ENCODE data around the gene KRTAP1-4. TPM values are rescaled to one million over a fixed set of nuclear protein-coding genes. Genes with fewer than 3 reads are reported as not detected.
"Not testable (repeated sequence)": the region's sequence is repeated elsewhere in the genome, so short reads cannot be mapped to it uniquely, and the experiment has no call there.

Gene KRTAP1-4
- total and polyA plus RNA-seq, 2 donors (not counting 3 experiments of a cell fraction or from before 2014, with no cell fraction given): not detected

- FAIRE-seq (no peak), DNase-seq (ENCODE audit: low read depth, low spot score) (no peak)
- Histone ChIP-seq H3K4me2 (ENCODE audit: insufficient read depth, low read length) (no peak within 1 kb of the TSS), H2AFZ (ENCODE audit: low read depth, low read length) (no peak within 1 kb of the TSS), H3K27me3 (ENCODE audit: control insufficient read depth in 2 of 2, insufficient read depth in 2 of 2, low read length in 2 of 2) (peaks cover 6 to 12% of the 10 kb centered on the region in 2 experiments), H3K36me3 (ENCODE audit: control insufficient read depth in 2 of 2, extremely low read depth in 1 of 2, insufficient read depth in 2 of 2, low read length in 2 of 2) (no peaks in the 10 kb centered on the region), H3K9ac (replicated peaks; ENCODE audit: extremely low read depth, insufficient read depth, low read length) (no peak within 1 kb of the TSS), H3K4me3 (replicated peaks in 1 of 3; ENCODE audit: insufficient read depth in 1 of 3, low read depth in 1 of 3, low read length in 3 of 3) (no peak within 1 kb of the TSS), H3K9me1 (replicated peaks; ENCODE audit: control insufficient read depth, extremely low read depth, insufficient read depth, low read length) (no peaks in the 10 kb centered on the region), H4K20me1 (replicated peaks; ENCODE audit: control insufficient read depth, extremely low read depth, insufficient read depth, low read length) (no peaks in the 10 kb centered on the region), H3K4me1 (ENCODE audit: control insufficient read depth, extremely low read depth, insufficient read depth, low read length) (no peaks in the 10 kb centered on the region), H3K9me3 (replicated peaks; ENCODE audit: control insufficient read depth, insufficient read depth, low read length) (no peaks in the 10 kb centered on the region), H3K27ac (ENCODE audit: insufficient read depth, low read depth, low read length) (no peak within 1 kb of the TSS), H3K79me2 (ENCODE audit: control insufficient read depth, insufficient read depth, low read length) (no peaks in the 10 kb centered on the region)
- no TSS peak for BruUV-seq (replicated peaks)
- ChIA-PET CTCF (interaction anchor here (1.1 kb wide), 1 partner anchor 48 kb away, joined by 3 read pairs; no protein-coding TSS in a partner anchor), POLR2A (no interaction called here)
- no peak for TF ChIP-seq FOS (IDR thresholded peaks at IDR 0.05; ENCODE audit: borderline replicate concordance, insufficient read depth, low read length)
- TF ChIP-seq POLR2A (IDR thresholded peaks at IDR 0.05; ENCODE audit: low read depth, low read length): no peak
- TF ChIP-seq GATA2 (IDR thresholded peaks at IDR 0.05; ENCODE audit: insufficient read depth, insufficient read length, low read depth, low read length): no peak
- TF ChIP-seq MYC (IDR thresholded peaks at IDR 0.05; ENCODE audit: low read depth, low read length): no peak
- dilution Hi-C loops (cut with MboI; ENCODE audit: extremely low pct_ligation_motif_present, low sequenced_read_pairs): no loop called here
- intact Hi-C loops (cut with micrococcal nuclease): no loop called here
Measured at GRCh38 chr17:41060052-41060604, 30.1 kb upstream of the KRTAP1-4 start, which contains the start of gene KRTAP2-3. Gene KRTAP2-3, minus strand, starts transcription at chr17:41060114. Its CDS starts 64 bp downstream, at chr17:41060050.

GRCh38 chr17:41059276-41060051 is 29.5 kb upstream of the KRTAP1-4 start:
- H3K4me1 ChIP-seq (ENCODE audit: control insufficient read depth, extremely low read depth, insufficient read depth, low read length); H3K36me3 ChIP-seq (ENCODE audit: control insufficient read depth in 2 of 2, extremely low read depth in 1 of 2, insufficient read depth in 2 of 2, low read length in 2 of 2); DNase-seq (ENCODE audit: low read depth, low spot score); POLR2A ChIA-PET; H2AFZ ChIP-seq (ENCODE audit: low read depth, low read length); H3K4me3 ChIP-seq (replicated peaks in 1 of 3; ENCODE audit: insufficient read depth in 1 of 3, low read depth in 1 of 3, low read length in 3 of 3); H3K9me1 ChIP-seq (replicated peaks; ENCODE audit: control insufficient read depth, extremely low read depth, insufficient read depth, low read length); dilution Hi-C loops (cut with MboI; ENCODE audit: extremely low pct_ligation_motif_present, low sequenced_read_pairs); H3K4me2 ChIP-seq (ENCODE audit: insufficient read depth, low read length); intact Hi-C loops (cut with micrococcal nuclease); H3K79me2 ChIP-seq (ENCODE audit: control insufficient read depth, insufficient read depth, low read length); H4K20me1 ChIP-seq (replicated peaks; ENCODE audit: control insufficient read depth, extremely low read depth, insufficient read depth, low read length); H3K27ac ChIP-seq (ENCODE audit: insufficient read depth, low read depth, low read length); BruUV-seq (replicated peaks); FAIRE-seq; H3K9ac ChIP-seq (replicated peaks; ENCODE audit: extremely low read depth, insufficient read depth, low read length); H3K9me3 ChIP-seq (replicated peaks; ENCODE audit: control insufficient read depth, insufficient read depth, low read length): not testable (repeated sequence)
- H3K27me3 ChIP-seq (ENCODE audit: control insufficient read depth in 2 of 2, insufficient read depth in 2 of 2, low read length in 2 of 2): peaks cover 6 to 12% of the 10 kb centered on the region in 2 experiments
- CTCF ChIA-PET: interaction anchor here (1.1 kb wide), 1 partner anchor 49 kb away, joined by 3 read pairs; no protein-coding TSS in a partner anchor

Measured in endothelial cell of umbilical vein (primary cell).